Astrocyte of the cerebellum (primary cell): ENCODE measurements around the gene DNHD1.

ENCODE experiments used
- DNase-seq: peaks from one replicate; pipeline ENCODE4 v3.0.0-alpha.2; 2011; ENCODE audit warnings: low read depth
- H3K4me3 ChIP-seq: 2 replicates; pipeline ENCODE4 v1.5.1; 2011; ENCODE audit warnings: mild to moderate bottlenecking, low read depth, low read length, moderate library complexity
- in situ Hi-C: cut with HindIII; loops from 2 replicates; pipeline ENCODE4 v1.10.0; 2017; ENCODE audit warnings: low sequenced_read_pairs
- TF ChIP-seq, protein P1 (sequence below): IDR thresholded peaks from 2 replicates; pipeline ENCODE4 v1.5.1; 2012; ENCODE audit warnings: low read length, low read depth, moderate library complexity, mild to moderate bottlenecking; ENCODE audit errors: missing control alignments

Gene DNHD1

DNA sequence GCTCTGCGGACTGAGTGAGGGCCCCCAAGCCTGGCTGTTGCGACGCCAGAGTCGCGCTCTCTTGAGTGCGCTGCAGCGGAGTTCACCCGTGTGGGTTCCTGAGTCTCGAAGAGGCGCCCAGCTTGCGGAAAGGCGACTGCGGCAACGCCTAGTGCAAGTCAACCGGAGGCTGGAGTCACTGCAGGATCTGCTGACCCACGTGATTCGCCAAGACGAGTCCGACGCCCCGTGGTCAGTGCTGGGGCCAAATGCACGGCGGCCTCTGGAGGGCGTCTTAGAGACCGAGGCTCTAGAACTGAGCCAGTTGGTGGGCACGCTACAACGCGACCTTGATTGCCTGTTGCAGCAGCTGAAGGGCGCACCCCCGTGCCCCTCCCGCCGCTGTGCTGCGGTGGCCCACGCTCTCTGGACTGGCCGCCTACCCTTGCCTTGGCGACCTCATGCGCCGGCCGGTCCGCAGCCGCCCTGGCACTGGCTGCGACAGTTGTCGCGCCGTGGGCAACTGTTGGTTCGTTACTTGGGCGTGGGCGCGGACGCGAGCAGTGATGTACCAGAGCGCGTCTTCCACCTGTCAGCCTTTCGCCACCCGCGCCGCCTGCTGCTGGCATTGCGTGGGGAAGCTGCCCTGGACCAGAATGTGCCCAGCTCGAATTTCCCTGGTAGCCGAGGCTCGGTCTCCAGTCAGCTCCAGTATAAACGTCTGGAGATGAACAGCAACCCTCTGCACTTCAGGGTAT, 73.8 kb downstream of the DNHD1 start:
- in situ Hi-C loops, result no loop called here
- no peak for DNase-seq
- no peak overlapping the region for H3K4me3 ChIP-seq
- TF ChIP-seq, protein P1, sequence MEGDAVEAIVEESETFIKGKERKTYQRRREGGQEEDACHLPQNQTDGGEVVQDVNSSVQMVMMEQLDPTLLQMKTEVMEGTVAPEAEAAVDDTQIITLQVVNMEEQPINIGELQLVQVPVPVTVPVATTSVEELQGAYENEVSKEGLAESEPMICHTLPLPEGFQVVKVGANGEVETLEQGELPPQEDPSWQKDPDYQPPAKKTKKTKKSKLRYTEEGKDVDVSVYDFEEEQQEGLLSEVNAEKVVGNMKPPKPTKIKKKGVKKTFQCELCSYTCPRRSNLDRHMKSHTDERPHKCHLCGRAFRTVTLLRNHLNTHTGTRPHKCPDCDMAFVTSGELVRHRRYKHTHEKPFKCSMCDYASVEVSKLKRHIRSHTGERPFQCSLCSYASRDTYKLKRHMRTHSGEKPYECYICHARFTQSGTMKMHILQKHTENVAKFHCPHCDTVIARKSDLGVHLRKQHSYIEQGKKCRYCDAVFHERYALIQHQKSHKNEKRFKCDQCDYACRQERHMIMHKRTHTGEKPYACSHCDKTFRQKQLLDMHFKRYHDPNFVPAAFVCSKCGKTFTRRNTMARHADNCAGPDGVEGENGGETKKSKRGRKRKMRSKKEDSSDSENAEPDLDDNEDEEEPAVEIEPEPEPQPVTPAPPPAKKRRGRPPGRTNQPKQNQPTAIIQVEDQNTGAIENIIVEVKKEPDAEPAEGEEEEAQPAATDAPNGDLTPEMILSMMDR, result no peak

- TF ChIP-seq, protein P1, result no peak
- DNase-seq, result no peak
- no peak overlapping the region for H3K4me3 ChIP-seq
- in situ Hi-C loops, result no loop called here
Observed at GRCh38 chr11:6571434-6572008, 74.4 kb downstream of the DNHD1 start.

DNA sequence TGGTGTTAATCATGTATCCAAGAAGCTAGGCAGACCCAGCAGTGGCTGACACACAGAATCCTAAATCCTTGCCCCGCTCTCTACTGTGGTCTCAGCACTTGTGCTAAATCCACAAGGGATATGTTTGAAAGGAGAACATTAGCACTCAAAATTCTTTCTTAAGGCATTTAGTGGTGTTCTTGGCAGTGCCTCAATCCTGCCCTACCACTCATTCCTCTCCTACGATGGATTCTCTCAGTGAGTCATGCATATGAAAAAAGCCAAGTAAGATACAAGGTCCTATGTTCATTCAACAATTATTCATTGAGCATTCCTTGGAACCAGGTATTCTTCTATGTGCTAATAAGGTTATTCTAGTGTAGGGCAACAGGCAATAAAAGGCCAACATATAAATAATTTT, 75.1 kb downstream of the DNHD1 start:
- DNase-seq, result peak; percentile 84
- TF ChIP-seq, protein P1, result no peak

DNA sequence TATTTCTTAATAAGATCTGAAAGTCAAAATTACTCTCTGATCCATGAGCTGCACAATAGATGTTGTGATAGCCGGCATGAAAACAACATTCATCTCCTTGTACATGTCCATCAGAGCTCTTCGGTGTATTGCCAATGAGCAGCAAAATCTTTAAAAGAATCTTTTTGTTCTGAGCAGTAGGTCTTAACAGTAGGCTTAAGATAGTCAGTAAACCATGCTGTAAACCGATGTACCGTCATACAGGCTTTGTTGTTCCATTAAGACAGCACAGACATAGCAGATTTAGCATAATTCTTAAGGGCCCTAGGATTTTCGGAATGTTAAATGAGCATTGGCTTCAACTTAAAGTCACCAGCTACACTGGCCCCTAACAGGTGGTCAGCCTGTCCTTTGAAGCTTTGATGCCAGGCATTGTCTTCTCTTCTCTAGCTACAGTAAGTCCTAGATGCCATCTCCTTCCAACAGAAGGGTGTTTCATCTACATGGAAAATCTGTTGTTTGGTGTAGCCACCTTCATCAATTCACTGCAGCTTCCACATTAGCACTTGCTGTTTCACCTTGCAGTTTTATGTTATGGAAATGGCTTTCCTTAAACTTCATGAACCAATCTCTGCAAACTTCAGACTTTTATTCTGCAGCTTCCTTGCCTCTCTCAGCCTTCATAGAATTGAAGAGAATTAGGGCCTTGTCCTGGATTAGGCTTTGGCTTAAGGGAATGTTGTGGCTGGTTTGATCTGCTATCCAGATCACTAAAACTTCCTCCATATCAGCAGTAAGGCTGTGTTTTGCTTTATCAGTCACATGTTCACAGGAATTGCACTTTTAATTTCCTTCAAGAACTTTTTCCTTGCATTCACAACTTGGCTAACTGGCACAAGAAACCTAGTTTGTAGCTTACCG, 78.0 kb downstream of the DNHD1 start:
- no peak overlapping the region for H3K4me3 ChIP-seq
- no peak for DNase-seq
- in situ Hi-C loops, result no loop called here
- TF ChIP-seq, protein P1, result no peak

More for the DNA sequence above, 75.1 kb downstream of the DNHD1 start:
- in situ Hi-C loops, result no loop called here
- no peak overlapping the region for H3K4me3 ChIP-seq

GRCh38 chr11:6576471-6577373, 79.6 kb downstream of the DNHD1 start:
- H3K4me3 ChIP-seq, result no peak overlapping the region
- TF ChIP-seq, protein P1, result no peak
- DNase-seq, result peak; percentile 84
- in situ Hi-C loops, result no loop called here
